SHP77 (cell line): ENCODE measurements around the gene TMEM151B.
"Not testable (repeated sequence)": the region's sequence is repeated elsewhere in the genome, so short reads cannot be mapped to it uniquely, and the experiment has no call there.

Experiments
- DNase-seq, 2 experiments: peaks; one replicate each; lab custom pipeline; 2025; lab: John Stamatoyannopoulos, UW

TMEM151B gene

GRCh38 chr6:44269921-44270525 is at the start of gene TMEM151B:
TSS of gene TMEM151B (plus strand) at chr6:44270450. CDS start at chr6:44270743, 293 bp downstream.
- DNase-seq: no peak

GRCh38 chr6:44220913-44221290 is 49.3 kb upstream of the TMEM151B start:
- DNase-seq: no peak

GRCh38 chr6:44221291-44221960 is 48.8 kb upstream of the TMEM151B start:
- DNase-seq: peak; percentile 84 to 89

GRCh38 chr6:44221961-44222335 is 48.3 kb upstream of the TMEM151B start:
- no peak for DNase-seq

GRCh38 chr6:44222486-44223318 is 47.5 kb upstream of the TMEM151B start:
- DNase-seq: no peak

- DNase-seq: peak; percentile 43 to 76
These were observed 46.8 kb upstream of the TMEM151B start, which contains the start of gene SLC29A1 for GRCh38 chr6:44223319-44224028. TSS of gene SLC29A1 (plus strand) at chr6:44223595. CDS start at chr6:44227314, 3,719 bp downstream.

GRCh38 chr6:44224029-44224964 is 46.0 kb upstream of the TMEM151B start:
- no peak for DNase-seq

GRCh38 chr6:44224965-44225305 is 45.3 kb upstream of the TMEM151B start:
- DNase-seq: no peak

GRCh38 chr6:44225579-44226325 is 44.5 kb upstream of the TMEM151B start:
- DNase-seq: no peak

GRCh38 chr6:44226368-44227147 is 43.7 kb upstream of the TMEM151B start:
- DNase-seq: no peak

- DNase-seq: no peak
These were observed 43.0 kb upstream of the TMEM151B start for GRCh38 chr6:44227148-44227793.

- DNase-seq: no peak
These were observed 42.2 kb upstream of the TMEM151B start for GRCh38 chr6:44228031-44228430.

- DNase-seq: no peak
These were observed 41.8 kb upstream of the TMEM151B start for GRCh38 chr6:44228433-44228832.

- DNase-seq: no peak
These were observed 41.4 kb upstream of the TMEM151B start for GRCh38 chr6:44228836-44229235.

- DNase-seq: no peak
These were observed 40.7 kb upstream of the TMEM151B start for GRCh38 chr6:44229376-44230033.

- no peak for DNase-seq
These were observed 40.1 kb upstream of the TMEM151B start for GRCh38 chr6:44230034-44230675.

- DNase-seq: not testable (repeated sequence)
These were observed 38.8 kb upstream of the TMEM151B start for GRCh38 chr6:44231426-44231825.
